ENCODE measurements around the gene GNB4. TPM values are rescaled to one million over a fixed set of nuclear protein-coding genes. Genes with fewer than 3 reads are reported as not detected.

The GNB4 gene
- total RNA-seq, 4 donors from 2014 or later, result 21.9 to 46.4 (median 30.9) TPM

- TF ChIP-seq CTCF (IDR thresholded peaks at IDR 0.05; ENCODE audit: low read depth), result no peak
These were observed 75.9 kb downstream of the GNB4 start for GRCh38 chr3:179375091-179375999.

- no peak for TF ChIP-seq CTCF (IDR thresholded peaks at IDR 0.05; ENCODE audit: low read depth)
These were observed 77.3 kb downstream of the GNB4 start for GRCh38 chr3:179373938-179374337.

- TF ChIP-seq CTCF (IDR thresholded peaks at IDR 0.05; ENCODE audit: low read depth), result no peak
These were observed 81.6 kb downstream of the GNB4 start for GRCh38 chr3:179369621-179370020.

- no peak for TF ChIP-seq CTCF (IDR thresholded peaks at IDR 0.05; ENCODE audit: low read depth)
These were observed 87.9 kb downstream of the GNB4 start for GRCh38 chr3:179363332-179363731.

- TF ChIP-seq CTCF (IDR thresholded peaks at IDR 0.05; ENCODE audit: low read depth), result no peak
These were observed 95.3 kb downstream of the GNB4 start for GRCh38 chr3:179355996-179356395.

- no peak for TF ChIP-seq CTCF (IDR thresholded peaks at IDR 0.05; ENCODE audit: low read depth)
These were observed 102.8 kb downstream of the GNB4 start for GRCh38 chr3:179348325-179349013.
